ENCODE results near the gene TCERG1L. TPM values are rescaled to one million over a fixed set of nuclear protein-coding genes. Genes with fewer than 3 reads are reported as not detected.
"Not testable (repeated sequence)": the region's sequence is repeated elsewhere in the genome, so short reads cannot be mapped to it uniquely, and the experiment has no call there.

The TCERG1L gene
- total and polyA plus RNA-seq, 4 donors, result 0.02 to 0.09 (median 0.08) TPM; not detected in 1

GRCh38 chr10:131176907-131177306 lies 134.6 kb downstream of the TCERG1L start:
- Histone ChIP-seq H3K9ac (ENCODE audit: insufficient read depth in 1 of 2, low read length in 2 of 2) (no peak overlapping the region), H3K4me1 (ENCODE audit: control insufficient read depth in 5 of 5, insufficient read depth in 5 of 5, low read length in 5 of 5) (peaks cover 0 to 4% (median 0%) of the 10 kb centered on the region in 5 donors), H3K27ac (ENCODE audit: low read depth in 1 of 2, low read length in 1 of 2) (no peak overlapping the region), H3K27me3 (ENCODE audit: control insufficient read depth in 3 of 3, insufficient read depth in 3 of 3, low read length in 2 of 3) (no peaks in the 10 kb centered on the region), H3K9me3 (ENCODE audit: control insufficient read depth in 4 of 4, insufficient read depth in 3 of 4, low read length in 3 of 4) (peaks cover 0 to 5% (median 0%) of the 10 kb centered on the region in 4 donors), H3K4me3 (no peak overlapping the region), H3K36me3 (ENCODE audit: control insufficient read depth in 4 of 4, insufficient read depth in 4 of 4, low read length in 4 of 4) (no peaks in the 10 kb centered on the region)
- ATAC-seq (ENCODE audit: insufficient read depth, low FRiP score) (no peak), DNase-seq (no peak)
- TF ChIP-seq, protein P1, sequence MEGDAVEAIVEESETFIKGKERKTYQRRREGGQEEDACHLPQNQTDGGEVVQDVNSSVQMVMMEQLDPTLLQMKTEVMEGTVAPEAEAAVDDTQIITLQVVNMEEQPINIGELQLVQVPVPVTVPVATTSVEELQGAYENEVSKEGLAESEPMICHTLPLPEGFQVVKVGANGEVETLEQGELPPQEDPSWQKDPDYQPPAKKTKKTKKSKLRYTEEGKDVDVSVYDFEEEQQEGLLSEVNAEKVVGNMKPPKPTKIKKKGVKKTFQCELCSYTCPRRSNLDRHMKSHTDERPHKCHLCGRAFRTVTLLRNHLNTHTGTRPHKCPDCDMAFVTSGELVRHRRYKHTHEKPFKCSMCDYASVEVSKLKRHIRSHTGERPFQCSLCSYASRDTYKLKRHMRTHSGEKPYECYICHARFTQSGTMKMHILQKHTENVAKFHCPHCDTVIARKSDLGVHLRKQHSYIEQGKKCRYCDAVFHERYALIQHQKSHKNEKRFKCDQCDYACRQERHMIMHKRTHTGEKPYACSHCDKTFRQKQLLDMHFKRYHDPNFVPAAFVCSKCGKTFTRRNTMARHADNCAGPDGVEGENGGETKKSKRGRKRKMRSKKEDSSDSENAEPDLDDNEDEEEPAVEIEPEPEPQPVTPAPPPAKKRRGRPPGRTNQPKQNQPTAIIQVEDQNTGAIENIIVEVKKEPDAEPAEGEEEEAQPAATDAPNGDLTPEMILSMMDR (IDR thresholded peaks at IDR 0.05; ENCODE audit: control extremely low read depth, extremely low read depth), result no peak
- 79 to 89% methylated on average over 8 of the region's 8 CpGs for WGBS, 2 donors

DNA sequence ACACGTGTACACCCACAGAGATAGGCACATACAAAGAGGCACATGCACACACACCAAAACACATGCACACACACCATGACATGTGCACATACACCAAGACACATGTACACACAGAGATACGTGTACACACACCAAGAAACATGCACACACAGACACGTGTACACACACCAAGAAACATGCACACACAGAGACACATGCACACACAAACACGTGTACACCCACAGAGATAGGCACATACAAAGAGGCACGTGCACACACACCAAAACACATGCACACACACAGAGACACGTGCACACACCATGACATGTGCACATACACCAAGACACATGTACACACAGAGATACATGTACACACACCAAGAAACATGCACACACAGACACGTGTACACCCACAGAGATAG lies 135.2 kb downstream of the TCERG1L start:
- H3K4me3 ChIP-seq; H3K4me1 ChIP-seq (ENCODE audit: control insufficient read depth in 5 of 5, insufficient read depth in 5 of 5, low read length in 5 of 5); DNase-seq; H3K27ac ChIP-seq (ENCODE audit: low read depth in 1 of 2, low read length in 1 of 2); H3K36me3 ChIP-seq (ENCODE audit: control insufficient read depth in 4 of 4, insufficient read depth in 4 of 4, low read length in 4 of 4); H3K9ac ChIP-seq (ENCODE audit: insufficient read depth in 1 of 2, low read length in 2 of 2); H3K9me3 ChIP-seq (ENCODE audit: control insufficient read depth in 4 of 4, insufficient read depth in 3 of 4, low read length in 3 of 4); H3K27me3 ChIP-seq (ENCODE audit: control insufficient read depth in 3 of 3, insufficient read depth in 3 of 3, low read length in 2 of 3); ATAC-seq (ENCODE audit: insufficient read depth, low FRiP score): not testable (repeated sequence)
- WGBS, 2 donors, result 83 to 84% methylated on average over 7 of the region's 7 CpGs

DNA sequence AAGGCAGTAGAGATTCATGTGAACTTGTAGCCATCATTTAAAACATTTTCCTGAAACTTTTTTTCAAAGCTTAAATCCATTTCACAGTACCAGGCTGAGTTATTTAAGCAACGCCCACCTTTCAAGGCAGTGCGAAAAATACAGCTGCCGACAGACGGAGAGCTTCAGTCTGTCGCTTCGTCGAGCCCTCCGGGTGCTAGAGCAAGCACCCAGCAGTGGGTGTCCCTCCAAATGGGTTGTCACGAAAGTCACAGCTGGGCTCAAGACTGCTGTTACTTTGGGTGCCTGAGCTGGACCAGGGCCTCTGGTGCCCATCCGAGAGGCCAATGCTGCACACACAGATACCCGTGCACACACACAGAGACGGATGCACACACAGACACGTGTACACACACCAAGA lies 135.6 kb downstream of the TCERG1L start:
- peaks cover 0 to 4% (median 0%) of the 10 kb centered on the region in 5 donors for H3K4me1 ChIP-seq (ENCODE audit: control insufficient read depth in 5 of 5, insufficient read depth in 5 of 5, low read length in 5 of 5)
- ATAC-seq (ENCODE audit: insufficient read depth, low FRiP score) (no peak), DNase-seq (no peak)
- no peak overlapping the region for H3K27ac ChIP-seq (ENCODE audit: low read depth in 1 of 2, low read length in 1 of 2)
- no peaks in the 10 kb centered on the region for H3K36me3 ChIP-seq (ENCODE audit: control insufficient read depth in 4 of 4, insufficient read depth in 4 of 4, low read length in 4 of 4)
- TF ChIP-seq, protein P1 (IDR thresholded peaks at IDR 0.05; ENCODE audit: control extremely low read depth, extremely low read depth), result no peak
- H3K9ac ChIP-seq (ENCODE audit: insufficient read depth in 1 of 2, low read length in 2 of 2), result no peak overlapping the region
- H3K4me3 ChIP-seq, result no peak overlapping the region
- H3K9me3 ChIP-seq (ENCODE audit: control insufficient read depth in 4 of 4, insufficient read depth in 3 of 4, low read length in 3 of 4), result peaks cover 0 to 5% (median 0%) of the 10 kb centered on the region in 4 donors
- no peaks in the 10 kb centered on the region for H3K27me3 ChIP-seq (ENCODE audit: control insufficient read depth in 3 of 3, insufficient read depth in 3 of 3, low read length in 2 of 3)
- 93 to 97% methylated on average over 13 of the region's 13 CpGs for WGBS, 2 donors

DNA sequence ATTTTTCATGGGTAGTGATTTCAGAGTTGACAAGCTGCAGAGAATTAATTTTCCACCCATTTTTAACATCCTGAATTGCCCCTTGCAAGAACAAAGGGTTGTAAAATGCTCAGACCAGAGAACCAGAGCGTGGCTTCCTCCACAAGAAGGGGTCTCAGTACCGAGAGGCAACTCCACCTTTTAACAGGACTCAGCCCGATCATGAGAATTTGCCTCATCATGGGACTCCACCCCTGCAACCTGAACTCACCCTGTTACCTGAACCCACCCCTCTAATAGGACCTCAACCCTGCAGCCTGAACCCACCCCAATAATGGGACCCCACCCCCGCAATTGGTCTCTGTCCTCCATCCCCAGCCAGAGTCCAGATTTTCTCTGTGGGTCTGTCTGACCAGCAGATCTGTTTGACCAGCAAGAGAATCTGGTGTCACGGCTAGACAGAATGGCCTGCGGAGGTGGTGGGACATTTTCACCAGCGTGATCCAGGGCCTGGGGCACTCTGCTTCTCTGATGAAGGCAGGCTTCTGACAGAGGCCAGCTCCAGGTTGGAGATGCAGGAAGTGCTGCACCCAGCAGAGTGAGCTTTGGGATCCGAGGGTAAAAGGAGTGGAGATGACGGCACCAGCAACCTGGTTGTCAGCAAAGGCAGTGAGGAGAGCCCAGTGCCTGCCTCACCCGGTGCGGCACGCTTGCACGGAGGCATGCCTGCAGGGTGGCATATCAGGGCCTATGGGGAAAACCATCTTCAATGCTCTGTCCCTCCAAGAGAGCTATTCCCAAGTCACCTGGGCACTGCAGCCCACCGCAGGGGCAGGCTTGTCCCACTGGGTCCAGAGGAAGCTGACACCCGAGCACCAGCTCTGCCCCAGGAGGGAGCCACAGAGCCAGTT lies 136.6 kb downstream of the TCERG1L start:
- Histone ChIP-seq H3K4me3 (no peak overlapping the region), H3K9ac (ENCODE audit: insufficient read depth in 1 of 2, low read length in 2 of 2) (no peak overlapping the region), H3K36me3 (ENCODE audit: control insufficient read depth in 4 of 4, insufficient read depth in 4 of 4, low read length in 4 of 4) (no peaks in the 10 kb centered on the region), H3K9me3 (ENCODE audit: control insufficient read depth in 4 of 4, insufficient read depth in 3 of 4, low read length in 3 of 4) (peaks cover 0 to 5% (median 0%) of the 10 kb centered on the region in 4 donors), H3K27me3 (ENCODE audit: control insufficient read depth in 3 of 3, insufficient read depth in 3 of 3, low read length in 2 of 3) (no peaks in the 10 kb centered on the region), H3K27ac (ENCODE audit: low read depth in 1 of 2, low read length in 1 of 2) (no peak overlapping the region), H3K4me1 (ENCODE audit: control insufficient read depth in 5 of 5, insufficient read depth in 5 of 5, low read length in 5 of 5) (peaks cover 0 to 4% (median 0%) of the 10 kb centered on the region in 5 donors)
- WGBS, 2 donors, result 72 to 79% methylated on average over 15 of the region's 15 CpGs
- DNase-seq (no peak), ATAC-seq (ENCODE audit: insufficient read depth, low FRiP score) (no peak)
- TF ChIP-seq, protein P1 (IDR thresholded peaks at IDR 0.05; ENCODE audit: control extremely low read depth, extremely low read depth), result no peak

Data from lung (tissue), 12 donors.